BJ (cell line): ENCODE data around the gene PLG. TPM values are rescaled to one million over a fixed set of nuclear protein-coding genes. Genes with fewer than 3 reads are reported as not detected.
"Not testable (repeated sequence)": the region's sequence is repeated elsewhere in the genome, so short reads cannot be mapped to it uniquely, and the experiment has no call there.

Source experiments
- CTCF ChIA-PET: fragments of 350-600 bp; formaldehyde crosslinking; extraction: SDS; loops from one replicate; lab custom pipeline; 2021; ENCODE audit warnings: antibody characterized with exemption, inconsistent platforms; lab: Yijun Ruan, JAX
- POLR2A ChIA-PET: fragments of 300-600 bp; sonication (Branson Sonifier 250); formaldehyde crosslinking; extraction: SDS; loops from one replicate; lab custom pipeline; 2021; ENCODE audit warnings: antibody characterized with exemption; lab: Charles Lee
- DNase-seq: peaks from one replicate; pipeline ENCODE4 v3.0.0-alpha.2; 2011; ENCODE audit warnings: low read depth
- H3K27me3 ChIP-seq: 2 replicates; pipeline ENCODE4 v1.6.0; 2011; ENCODE audit warnings: low read length; ENCODE audit not compliant: control insufficient read depth, insufficient read depth
- H3K36me3 ChIP-seq: 2 replicates; pipeline ENCODE4 v1.5.1; 2011; ENCODE audit warnings: low read length; ENCODE audit not compliant: control insufficient read depth, insufficient read depth
- H3K4me3 ChIP-seq: 2 replicates; pipeline ENCODE4 v1.5.1; 2011; ENCODE audit warnings: low read depth, mild to moderate bottlenecking, control low read depth, low read length
- CTCF ChIP-seq: IDR thresholded peaks from 2 replicates; pipeline ENCODE4 v1.5.1; 2011; ENCODE audit warnings: low read depth, mild to moderate bottlenecking, control low read depth, inconsistent platforms, low read length, moderate library complexity; ENCODE audit not compliant: insufficient read depth
- polyA plus RNA-seq: library from polyadenylated mRNA; depleted of rRNA; stranded (reverse); fragments of >200 nt; gene quantifications from 2 replicates; pipeline ENCODE4 v1.2.3, GENCODE V29; 2011

The PLG gene
- polyA plus RNA-seq, 1 experiment, result not detected

GRCh38 chr6:160679402-160679769 lies 22.7 kb upstream of the PLG start:
- Histone ChIP-seq H3K4me3 (no peak overlapping the region), H3K27me3 (no peaks in the 10 kb centered on the region), H3K36me3 (no peaks in the 10 kb centered on the region)
- ChIA-PET CTCF (no interaction called here), POLR2A (no interaction called here)
- TF ChIP-seq CTCF, result no peak
- DNase-seq, result no peak

- H3K4me3 ChIP-seq, POLR2A ChIA-PET, CTCF ChIA-PET, H3K27me3 ChIP-seq, DNase-seq, H3K36me3 ChIP-seq: not testable (repeated sequence)
Measured at GRCh38 chr6:160685101-160685761, 16.8 kb upstream of the PLG start.

GRCh38 chr6:160685762-160686450 lies 16.1 kb upstream of the PLG start:
- CTCF ChIA-PET, result no interaction called here
- DNase-seq, result no peak
- POLR2A ChIA-PET, result no interaction called here
- Histone ChIP-seq H3K27me3 (no peaks in the 10 kb centered on the region), H3K36me3 (no peaks in the 10 kb centered on the region), H3K4me3 (no peak overlapping the region)
- TF ChIP-seq CTCF, result no peak

- no peak overlapping the region for H3K4me3 ChIP-seq
- CTCF ChIA-PET, result no interaction called here
- H3K36me3 ChIP-seq, result no peaks in the 10 kb centered on the region
- no peaks in the 10 kb centered on the region for H3K27me3 ChIP-seq
- DNase-seq, result no peak
- POLR2A ChIA-PET, result no interaction called here
- TF ChIP-seq CTCF, result no peak
Measured at GRCh38 chr6:160690458-160690857, 11.6 kb upstream of the PLG start.

GRCh38 chr6:160691617-160692016 lies 10.4 kb upstream of the PLG start:
- CTCF ChIA-PET, result no interaction called here

More at GRCh38 chr6:160691617-160692016, 10.4 kb upstream of the PLG start:
- TF ChIP-seq CTCF, result no peak
- H3K27me3 ChIP-seq, result no peaks in the 10 kb centered on the region
- no peaks in the 10 kb centered on the region for H3K36me3 ChIP-seq
- H3K4me3 ChIP-seq, result no peak overlapping the region
- DNase-seq, result no peak
- POLR2A ChIA-PET, result no interaction called here
